ENCODE results near the gene CPN1. TPM values are rescaled to one million over a fixed set of nuclear protein-coding genes. Genes with fewer than 3 reads are reported as not detected.
A peak's percentile ranks its signal among the peaks of the same experiment; 100 is the strongest.
"Not testable (repeated sequence)": the region's sequence is repeated elsewhere in the genome, so short reads cannot be mapped to it uniquely, and the experiment has no call there.

The CPN1 gene
- total RNA-seq, 1 donor = not detected

GRCh38 chr10:100019787-100020141 lies 61.9 kb downstream of the CPN1 start:
- peak; percentile 46 for DNase-seq (ENCODE audit: low read depth)
- no peak overlapping the region for H3K4me3 ChIP-seq (ENCODE audit: low read depth, low read length)

GRCh38 chr10:100014071-100014762 lies 67.5 kb downstream of the CPN1 start:
- no peak for DNase-seq (ENCODE audit: low read depth)
- TF ChIP-seq, protein P1, sequence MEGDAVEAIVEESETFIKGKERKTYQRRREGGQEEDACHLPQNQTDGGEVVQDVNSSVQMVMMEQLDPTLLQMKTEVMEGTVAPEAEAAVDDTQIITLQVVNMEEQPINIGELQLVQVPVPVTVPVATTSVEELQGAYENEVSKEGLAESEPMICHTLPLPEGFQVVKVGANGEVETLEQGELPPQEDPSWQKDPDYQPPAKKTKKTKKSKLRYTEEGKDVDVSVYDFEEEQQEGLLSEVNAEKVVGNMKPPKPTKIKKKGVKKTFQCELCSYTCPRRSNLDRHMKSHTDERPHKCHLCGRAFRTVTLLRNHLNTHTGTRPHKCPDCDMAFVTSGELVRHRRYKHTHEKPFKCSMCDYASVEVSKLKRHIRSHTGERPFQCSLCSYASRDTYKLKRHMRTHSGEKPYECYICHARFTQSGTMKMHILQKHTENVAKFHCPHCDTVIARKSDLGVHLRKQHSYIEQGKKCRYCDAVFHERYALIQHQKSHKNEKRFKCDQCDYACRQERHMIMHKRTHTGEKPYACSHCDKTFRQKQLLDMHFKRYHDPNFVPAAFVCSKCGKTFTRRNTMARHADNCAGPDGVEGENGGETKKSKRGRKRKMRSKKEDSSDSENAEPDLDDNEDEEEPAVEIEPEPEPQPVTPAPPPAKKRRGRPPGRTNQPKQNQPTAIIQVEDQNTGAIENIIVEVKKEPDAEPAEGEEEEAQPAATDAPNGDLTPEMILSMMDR (IDR thresholded peaks at IDR 0.05; ENCODE audit: insufficient read depth, low read length) = no peak
- H3K4me3 ChIP-seq (ENCODE audit: low read depth, low read length) = no peak overlapping the region

More at GRCh38 chr10:100019787-100020141, 61.9 kb downstream of the CPN1 start:
- TF ChIP-seq, protein P1 (IDR thresholded peaks at IDR 0.05; ENCODE audit: insufficient read depth, low read length) = peak; percentile 49

DNA sequence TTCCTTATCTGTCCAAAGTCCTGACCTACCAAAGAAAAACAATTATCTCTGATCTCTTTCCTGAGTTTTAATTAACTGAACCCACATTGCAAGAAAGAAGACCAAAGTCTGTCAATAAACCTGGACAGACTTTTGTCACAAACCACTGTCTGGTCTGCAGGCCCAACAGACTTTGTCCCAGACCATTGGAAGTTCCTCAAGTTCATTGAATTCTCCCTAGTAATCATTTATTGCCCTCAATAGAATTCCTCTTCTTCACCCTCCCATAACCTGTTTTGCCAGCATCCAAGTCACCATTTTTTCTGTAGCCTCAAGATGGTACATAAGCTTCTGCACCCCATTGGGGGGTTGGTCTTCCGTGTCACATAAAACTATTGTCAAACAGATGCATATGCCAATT lies 68.0 kb downstream of the CPN1 start:
- no peak for DNase-seq (ENCODE audit: low read depth)
- TF ChIP-seq, protein P1 (IDR thresholded peaks at IDR 0.05; ENCODE audit: insufficient read depth, low read length) = no peak

DNA sequence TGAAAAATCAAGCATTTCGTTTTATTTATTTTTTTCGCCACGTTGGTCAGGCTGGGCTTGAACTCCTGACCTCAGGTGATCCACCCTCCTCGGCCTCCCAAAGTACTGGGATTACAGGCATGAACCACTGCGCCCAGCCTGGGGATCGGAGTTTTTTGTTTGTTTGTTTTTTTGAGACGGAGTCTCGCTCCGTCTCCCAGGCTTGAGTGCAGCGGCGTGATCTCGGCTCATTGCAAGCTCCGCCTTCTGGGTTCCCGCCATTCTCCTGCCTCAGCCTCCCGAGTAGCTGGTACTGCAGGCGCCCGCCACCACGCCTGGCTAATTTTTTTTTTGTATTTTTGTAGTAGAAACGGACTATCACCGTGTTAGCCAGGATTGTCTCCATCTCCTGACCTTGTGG lies 69.8 kb downstream of the CPN1 start:
- DNase-seq (ENCODE audit: low read depth); H3K4me3 ChIP-seq (ENCODE audit: low read depth, low read length): not testable (repeated sequence)

More for the DNA sequence above, 68.0 kb downstream of the CPN1 start:
- H3K4me3 ChIP-seq (ENCODE audit: low read depth, low read length) = no peak overlapping the region

GRCh38 chr10:100009793-100010676 lies 71.6 kb downstream of the CPN1 start, which contains the start of gene DNMBP:
DNMBP (minus strand) TSS chr10:100009947; CDS start chr10:99972124, 37,823 bp downstream.
- TF ChIP-seq, protein P1 (IDR thresholded peaks at IDR 0.05; ENCODE audit: insufficient read depth, low read length) = peak; percentile 33
- peak within 1 kb of the TSS; percentile 98 for H3K4me3 ChIP-seq (ENCODE audit: low read depth, low read length)
- DNase-seq (ENCODE audit: low read depth) = peak; percentile 70

DNA sequence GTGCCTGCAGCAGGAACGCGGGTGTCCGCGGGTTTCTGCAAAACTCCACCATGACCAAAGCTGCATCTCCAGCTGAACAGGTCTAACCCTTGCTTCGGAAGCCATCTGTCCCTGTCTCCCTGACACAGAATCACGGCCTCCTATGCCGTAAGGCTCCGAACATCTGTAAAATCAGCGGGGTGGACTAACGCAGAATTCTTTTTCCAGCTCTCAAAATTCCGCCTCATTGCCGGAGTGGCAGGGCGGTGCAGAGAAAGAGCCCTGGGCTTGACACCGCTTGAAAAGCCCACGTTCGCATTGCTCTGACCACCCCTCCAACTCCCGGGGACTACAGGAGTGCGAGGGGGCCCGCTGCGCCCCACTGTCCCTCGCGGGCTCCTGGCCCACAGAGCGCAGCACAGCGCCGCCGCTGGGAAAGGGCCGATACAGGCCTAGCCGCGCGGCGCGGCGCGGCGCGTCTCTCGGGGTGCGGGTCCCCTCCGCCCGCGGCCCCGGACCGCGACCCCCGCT lies 72.3 kb downstream of the CPN1 start:
- peak; percentile 48 for DNase-seq (ENCODE audit: low read depth)
- TF ChIP-seq, protein P1 (IDR thresholded peaks at IDR 0.05; ENCODE audit: insufficient read depth, low read length) = peak; percentile 58

More for the DNA sequence above, 72.3 kb downstream of the CPN1 start:
- H3K4me3 ChIP-seq (ENCODE audit: low read depth, low read length) = peak overlapping the region; percentile 98
